ENCODE data around the gene ACVR1B.

ACVR1B gene

GRCh38 chr12:52029685-52030084 lies 78.2 kb downstream of the ACVR1B start (continued):
- peak; percentile 45 for TF ChIP-seq PATZ1 (tag by site-specific recombination; IDR thresholded peaks at IDR 0.05)
- no peak for TF ChIP-seq ZNF639 (tag by site-specific recombination; IDR thresholded peaks at IDR 0.05)
- TF ChIP-seq ZNF510 (tag by site-specific recombination; IDR thresholded peaks at IDR 0.05; ENCODE audit: insufficient replicate concordance): no peak
- no peak for TF ChIP-seq ZNF548 (tag by site-specific recombination; IDR thresholded peaks at IDR 0.05)
- TF ChIP-seq ZNF366 (tag by site-specific recombination; conservative IDR thresholded peaks at IDR 0.05): peak; percentile 63
- TF ChIP-seq ZBTB48 (tag by site-specific recombination; IDR thresholded peaks at IDR 0.05): peak; percentile 61
- no peak for TF ChIP-seq PBX3 (CRISPR knock-in tag; IDR thresholded peaks at IDR 0.05)
- TF ChIP-seq ZBTB26 (tag by site-specific recombination; optimal IDR thresholded peaks at IDR 0.05): no peak
- TF ChIP-seq ZBTB1 (tag by site-specific recombination; IDR thresholded peaks at IDR 0.05): no peak
- no peak for TF ChIP-seq ZNF623 (tag by site-specific recombination; IDR thresholded peaks at IDR 0.05)
- TF ChIP-seq ZNF148 (tag by site-specific recombination; IDR thresholded peaks at IDR 0.05; ENCODE audit: borderline replicate concordance): no peak
- 0 out of 2 replicates have a peak, but pooled peaks have one; percentile 22 for TF ChIP-seq ZNF18 (tag by site-specific recombination; IDR thresholded peaks at IDR 0.05)
- no peak for TF ChIP-seq ZNF521 (tag by site-specific recombination; IDR thresholded peaks at IDR 0.05)
- TF ChIP-seq ZBTB49 (tag by site-specific recombination; IDR thresholded peaks at IDR 0.05; ENCODE audit: low read depth): no peak
- TF ChIP-seq HOXA7 (CRISPR knock-in tag; IDR thresholded peaks at IDR 0.05; ENCODE audit: borderline replicate concordance): no peak
- TF ChIP-seq ZNF776 (tag by site-specific recombination; IDR thresholded peaks at IDR 0.05; ENCODE audit: borderline replicate concordance): no peak
- TF ChIP-seq GLIS1 (tag by site-specific recombination; IDR thresholded peaks at IDR 0.05): peak; percentile 92
- TF ChIP-seq ZNF610 (tag by site-specific recombination; IDR thresholded peaks at IDR 0.05; ENCODE audit: borderline replicate concordance): peak; percentile 53; the same call in 1 of the 2 replicates

Measured in HEK293 (cell line).